ENCODE data around the gene CEP112.

DNA sequence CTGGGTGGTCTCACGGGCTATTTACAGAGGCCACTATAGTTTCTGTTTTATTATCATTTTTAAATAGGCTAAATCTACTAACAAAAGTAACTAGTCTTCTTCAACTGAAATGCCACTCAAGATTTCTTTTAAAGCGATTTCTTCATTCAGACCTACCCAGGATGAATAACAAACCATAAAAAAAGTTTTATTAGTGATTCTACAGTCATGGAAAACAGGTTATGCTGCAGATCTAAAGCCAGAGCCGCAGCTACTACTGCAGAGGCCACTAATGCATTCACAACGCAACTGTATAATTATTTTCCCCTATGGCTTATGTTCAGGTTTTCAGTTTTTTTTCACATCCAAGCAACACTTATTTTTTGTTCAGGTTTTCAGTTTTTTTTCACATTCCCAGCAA is 494.3 kb downstream of the CEP112 start:
- TF ChIP-seq CTCF (IDR thresholded peaks at IDR 0.05): no peak
- no peak for TF ChIP-seq POLR2A (IDR thresholded peaks at IDR 0.05)
